Uterus (tissue), 2 donors: ENCODE results near the gene SACS.

Source experiments
- CTCF ChIP-seq, 4 experiments: fragments of 200-600 bp in 2 of 4; fragments of 450-650 bp in 2 of 4; sonication (generic) in 2 of 4; IDR thresholded peaks; one replicate each; pipeline ENCODE4 v1.5.1; 2016 to 2019; ENCODE audit warnings: antibody characterized with exemption in 4 of 4, mild to moderate bottlenecking in 2 of 4, moderate library complexity in 1 of 4
- POLR2A ChIP-seq, 2 donors: fragments of 450-650 bp; IDR thresholded peaks; one replicate each; pipeline ENCODE4 v1.6.1; 2016; ENCODE audit warnings: antibody characterized with exemption in 2 of 2, mild to moderate bottlenecking in 1 of 2, moderate library complexity in 1 of 2

GRCh38 chr13:23467932-23468278, 34.4 kb upstream of the SACS start:
- TF ChIP-seq POLR2A (IDR thresholded peaks at IDR 0.05) (no peak), CTCF (IDR thresholded peaks at IDR 0.05) (no peak)
